NCI-H345 (cell line): ENCODE measurements around the gene MFNG.

Experiments used
- DNase-seq: peaks from one replicate; lab custom pipeline; 2025; lab: John Stamatoyannopoulos, UW

MFNG gene

GRCh38 chr22:37425369-37425768 is 60.8 kb downstream of the MFNG start:
- no peak for DNase-seq

- no peak for DNase-seq
Measured at GRCh38 chr22:37423283-37423682, 62.9 kb downstream of the MFNG start.

GRCh38 chr22:37421468-37421877 is 64.7 kb downstream of the MFNG start:
- DNase-seq, result no peak

GRCh38 chr22:37420686-37421467 is 65.3 kb downstream of the MFNG start:
- DNase-seq, result no peak

GRCh38 chr22:37419969-37420685 is 66.1 kb downstream of the MFNG start:
- no peak for DNase-seq

- DNase-seq, result no peak
Measured at GRCh38 chr22:37419370-37419968, 66.7 kb downstream of the MFNG start.
